Measurements from ENCODE around the gene RPS6KA5.

DNA sequence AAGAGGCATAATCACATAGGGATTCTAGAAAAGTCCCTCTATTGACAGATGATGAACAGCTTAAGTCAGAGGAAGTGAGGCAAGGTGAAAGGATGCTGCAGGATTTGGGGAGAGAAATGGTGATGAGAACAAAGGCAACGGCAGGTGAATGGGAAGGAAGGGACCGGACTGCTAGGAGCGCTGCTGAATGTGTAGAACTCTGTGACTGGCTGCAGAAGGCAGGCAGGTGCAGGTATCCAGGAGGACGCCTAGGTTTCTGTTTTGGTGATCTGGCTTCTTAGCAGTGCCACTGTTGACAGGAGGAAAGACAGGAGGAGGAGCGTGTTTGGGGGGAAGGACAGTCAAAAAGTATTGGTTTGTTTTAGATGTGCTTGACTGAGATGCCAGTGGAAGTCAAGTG lies 185.8 kb downstream of the RPS6KA5 start:
- TF ChIP-seq, protein P1, sequence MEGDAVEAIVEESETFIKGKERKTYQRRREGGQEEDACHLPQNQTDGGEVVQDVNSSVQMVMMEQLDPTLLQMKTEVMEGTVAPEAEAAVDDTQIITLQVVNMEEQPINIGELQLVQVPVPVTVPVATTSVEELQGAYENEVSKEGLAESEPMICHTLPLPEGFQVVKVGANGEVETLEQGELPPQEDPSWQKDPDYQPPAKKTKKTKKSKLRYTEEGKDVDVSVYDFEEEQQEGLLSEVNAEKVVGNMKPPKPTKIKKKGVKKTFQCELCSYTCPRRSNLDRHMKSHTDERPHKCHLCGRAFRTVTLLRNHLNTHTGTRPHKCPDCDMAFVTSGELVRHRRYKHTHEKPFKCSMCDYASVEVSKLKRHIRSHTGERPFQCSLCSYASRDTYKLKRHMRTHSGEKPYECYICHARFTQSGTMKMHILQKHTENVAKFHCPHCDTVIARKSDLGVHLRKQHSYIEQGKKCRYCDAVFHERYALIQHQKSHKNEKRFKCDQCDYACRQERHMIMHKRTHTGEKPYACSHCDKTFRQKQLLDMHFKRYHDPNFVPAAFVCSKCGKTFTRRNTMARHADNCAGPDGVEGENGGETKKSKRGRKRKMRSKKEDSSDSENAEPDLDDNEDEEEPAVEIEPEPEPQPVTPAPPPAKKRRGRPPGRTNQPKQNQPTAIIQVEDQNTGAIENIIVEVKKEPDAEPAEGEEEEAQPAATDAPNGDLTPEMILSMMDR (IDR thresholded peaks at IDR 0.05): no peak
- TF ChIP-seq EZH2 (IDR thresholded peaks at IDR 0.05; ENCODE audit: borderline replicate concordance, insufficient read depth, low read depth, low read length, poor library complexity, severe bottlenecking): no peak
